SK-N-SH (cell line): ENCODE data around the gene LYRM7.
"Not testable (repeated sequence)": the region's sequence is repeated elsewhere in the genome, so short reads cannot be mapped to it uniquely, and the experiment has no call there.

Source experiments
- EP300 ChIP-seq, 2 experiments: IDR thresholded peaks; 2 replicates each; pipeline versions ENCODE4 v1.4.0 to v1.6.1; 2012; ENCODE audit warnings: borderline replicate concordance in 1 of 2, low read depth in 1 of 2, low read length in 1 of 2
- EZH2phosphoT487 ChIP-seq: fragments of 200-600 bp; sonication (generic); IDR thresholded peaks from 2 replicates; pipeline ENCODE4 v1.6.1; 2017; ENCODE audit warnings: low read depth, mixed run types, mild to moderate bottlenecking, antibody characterized with exemption, moderate library complexity, borderline replicate concordance
- SMC3 ChIP-seq: IDR thresholded peaks from 2 replicates; pipeline ENCODE4 v1.6.1; 2012; ENCODE audit warnings: low read depth, low read length, improper control_type of control experiment
- TAF1 ChIP-seq: IDR thresholded peaks from 2 replicates; pipeline ENCODE4 v1.6.1; 2012; ENCODE audit warnings: low read depth, mild to moderate bottlenecking, low read length, moderate library complexity, borderline replicate concordance
- USF1 ChIP-seq: IDR thresholded peaks from 2 replicates; pipeline ENCODE4 v1.4.0; 2012; ENCODE audit warnings: low read depth, borderline replicate concordance
- TF ChIP-seq, protein P1 (sequence below): fragments of 200-600 bp; sonication (generic); IDR thresholded peaks from 2 replicates; pipeline ENCODE4 v1.6.1; 2017; ENCODE audit warnings: antibody characterized with exemption, mild to moderate bottlenecking, moderate library complexity

DNA sequence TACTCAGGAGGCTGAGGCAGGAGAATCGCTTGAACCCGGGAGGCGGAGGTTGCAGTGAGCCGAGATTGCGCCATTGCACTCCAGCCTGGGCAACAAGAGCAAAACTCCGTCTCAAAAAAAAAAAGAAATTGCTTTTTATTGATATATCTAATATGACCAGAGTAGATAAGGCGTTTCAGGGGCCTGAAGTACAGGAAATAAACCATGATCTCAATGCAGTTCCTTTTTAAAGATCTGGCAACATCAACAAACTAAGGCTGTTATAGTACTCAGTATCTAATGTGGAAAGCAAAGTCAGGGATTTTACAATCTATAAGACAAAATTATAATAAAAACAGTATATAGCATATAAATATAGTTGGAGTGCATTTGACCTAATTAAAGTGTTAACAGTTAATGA, 23.2 kb downstream of the LYRM7 start:
- not testable (repeated sequence) for TF ChIP-seq SMC3; USF1; EP300 (IDR thresholded peaks at IDR 0.05; ENCODE audit: borderline replicate concordance in 1 of 2, low read depth in 1 of 2, low read length in 1 of 2); EZH2phosphoT487; TAF1
- TF ChIP-seq, protein P1, sequence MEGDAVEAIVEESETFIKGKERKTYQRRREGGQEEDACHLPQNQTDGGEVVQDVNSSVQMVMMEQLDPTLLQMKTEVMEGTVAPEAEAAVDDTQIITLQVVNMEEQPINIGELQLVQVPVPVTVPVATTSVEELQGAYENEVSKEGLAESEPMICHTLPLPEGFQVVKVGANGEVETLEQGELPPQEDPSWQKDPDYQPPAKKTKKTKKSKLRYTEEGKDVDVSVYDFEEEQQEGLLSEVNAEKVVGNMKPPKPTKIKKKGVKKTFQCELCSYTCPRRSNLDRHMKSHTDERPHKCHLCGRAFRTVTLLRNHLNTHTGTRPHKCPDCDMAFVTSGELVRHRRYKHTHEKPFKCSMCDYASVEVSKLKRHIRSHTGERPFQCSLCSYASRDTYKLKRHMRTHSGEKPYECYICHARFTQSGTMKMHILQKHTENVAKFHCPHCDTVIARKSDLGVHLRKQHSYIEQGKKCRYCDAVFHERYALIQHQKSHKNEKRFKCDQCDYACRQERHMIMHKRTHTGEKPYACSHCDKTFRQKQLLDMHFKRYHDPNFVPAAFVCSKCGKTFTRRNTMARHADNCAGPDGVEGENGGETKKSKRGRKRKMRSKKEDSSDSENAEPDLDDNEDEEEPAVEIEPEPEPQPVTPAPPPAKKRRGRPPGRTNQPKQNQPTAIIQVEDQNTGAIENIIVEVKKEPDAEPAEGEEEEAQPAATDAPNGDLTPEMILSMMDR, result not testable (repeated sequence)
